ENCODE data around the gene DOCK2.

Gene DOCK2

GRCh38 chr5:169795338-169795737, 158.3 kb downstream of the DOCK2 start:
- TF ChIP-seq CTCF (IDR thresholded peaks at IDR 0.05): no peak
- H3K27ac ChIP-seq: no peak overlapping the region

GRCh38 chr5:169796731-169797130, 159.7 kb downstream of the DOCK2 start:
- TF ChIP-seq ZFX (IDR thresholded peaks at IDR 0.05; ENCODE audit: borderline replicate concordance) (no peak), CTCF (IDR thresholded peaks at IDR 0.05) (no peak)

GRCh38 chr5:169797577-169797976, 160.5 kb downstream of the DOCK2 start:
- TF ChIP-seq ZFX (IDR thresholded peaks at IDR 0.05; ENCODE audit: borderline replicate concordance) (no peak), CTCF (IDR thresholded peaks at IDR 0.05) (no peak)

More at GRCh38 chr5:169796731-169797130, 159.7 kb downstream of the DOCK2 start:
- no peak overlapping the region for H3K27ac ChIP-seq

GRCh38 chr5:169798438-169798837, 161.4 kb downstream of the DOCK2 start:
- H3K27ac ChIP-seq: no peak overlapping the region
- no peak for TF ChIP-seq CTCF (IDR thresholded peaks at IDR 0.05)
- TF ChIP-seq ZFX (IDR thresholded peaks at IDR 0.05; ENCODE audit: borderline replicate concordance): no peak

More at GRCh38 chr5:169797577-169797976, 160.5 kb downstream of the DOCK2 start:
- no peak overlapping the region for H3K27ac ChIP-seq

- H3K27ac ChIP-seq: no peak overlapping the region
- TF ChIP-seq CTCF (IDR thresholded peaks at IDR 0.05) (no peak), ZFX (IDR thresholded peaks at IDR 0.05; ENCODE audit: borderline replicate concordance) (no peak)
Observed at GRCh38 chr5:169798906-169799660, 162.0 kb downstream of the DOCK2 start.

- H3K27ac ChIP-seq: no peak overlapping the region
- no peak for TF ChIP-seq ZFX (IDR thresholded peaks at IDR 0.05; ENCODE audit: borderline replicate concordance)
- TF ChIP-seq CTCF (IDR thresholded peaks at IDR 0.05): no peak
Observed at GRCh38 chr5:169801324-169801777, 164.3 kb downstream of the DOCK2 start.

GRCh38 chr5:169801781-169802180, 164.7 kb downstream of the DOCK2 start:
- TF ChIP-seq ZFX (IDR thresholded peaks at IDR 0.05; ENCODE audit: borderline replicate concordance) (no peak), CTCF (IDR thresholded peaks at IDR 0.05) (no peak)
- no peak overlapping the region for H3K27ac ChIP-seq
